Inflammatory macrophage (primary cell): ENCODE measurements around the gene NCSTN.

Source experiments
- DNase-seq, 2 donors: peaks; one replicate each; pipeline ENCODE4 v3.0.0-alpha.2; 2020 to 2022

The NCSTN gene

GRCh38 chr1:160352555-160352954 is 9.4 kb downstream of the NCSTN start:
- no peak for DNase-seq

GRCh38 chr1:160353223-160353622 is 10.0 kb downstream of the NCSTN start:
- DNase-seq = no peak

GRCh38 chr1:160354388-160354985 is 11.3 kb downstream of the NCSTN start:
- peak; percentile 33 to 34 for DNase-seq

GRCh38 chr1:160357286-160358002 is 14.3 kb downstream of the NCSTN start:
- DNase-seq = no peak

GRCh38 chr1:160358073-160358472 is 14.9 kb downstream of the NCSTN start:
- DNase-seq = no peak

GRCh38 chr1:160359559-160360226 is 16.5 kb downstream of the NCSTN start:
- no peak for DNase-seq

GRCh38 chr1:160360227-160360695 is 17.1 kb downstream of the NCSTN start:
- DNase-seq = no peak

- no peak for DNase-seq
Observed at GRCh38 chr1:160361199-160361598, 18.0 kb downstream of the NCSTN start.

- DNase-seq = no peak
Observed at GRCh38 chr1:160361814-160362167, 18.6 kb downstream of the NCSTN start.

GRCh38 chr1:160362168-160362957 is 19.2 kb downstream of the NCSTN start:
- peak in 1 of 2 donors; percentile 31 for DNase-seq

- no peak for DNase-seq
Observed at GRCh38 chr1:160363010-160363409, 19.8 kb downstream of the NCSTN start.

- DNase-seq = no peak
Observed at GRCh38 chr1:160363951-160364735, 21.0 kb downstream of the NCSTN start.

- DNase-seq = no peak
Observed at GRCh38 chr1:160365325-160365724, 22.1 kb downstream of the NCSTN start.

GRCh38 chr1:160366731-160367515 is 23.7 kb downstream of the NCSTN start, which contains the start of gene NHLH1:
NHLH1 (plus strand) TSS chr1:160367071; CDS start chr1:160370732, 3,661 bp downstream.
- no peak for DNase-seq

- DNase-seq = no peak
Observed at GRCh38 chr1:160367516-160367900, 24.3 kb downstream of the NCSTN start.

- DNase-seq = no peak
Observed at GRCh38 chr1:160367934-160368923, 25.0 kb downstream of the NCSTN start.

- no peak for DNase-seq
Observed at GRCh38 chr1:160369087-160369486, 25.9 kb downstream of the NCSTN start.

- DNase-seq = no peak
Observed at GRCh38 chr1:160370561-160371345, 27.6 kb downstream of the NCSTN start.

GRCh38 chr1:160371346-160371631 is 28.1 kb downstream of the NCSTN start:
- no peak for DNase-seq
